Heart left ventricle (tissue), 16 donors: ENCODE measurements around the gene STARD7. TPM values are rescaled to one million over a fixed set of nuclear protein-coding genes. Genes with fewer than 3 reads are reported as not detected.
A peak's percentile ranks its signal among the peaks of the same experiment; 100 is the strongest.

Source experiments
- ATAC-seq, 4 donors: fragments of 200-7000 bp; cut with Tn5 transposase; one replicate each; pipeline ENCODE4 v1.9.1; 2020 to 2022; ENCODE audit warnings: moderate library complexity in 4 of 4, mild to moderate bottlenecking in 3 of 4, moderate number of reproducible peaks in 1 of 4
- DNase-seq, 5 donors: peaks; one replicate each; pipeline ENCODE4 v3.0.0-alpha.2; 2020
- H3K27ac ChIP-seq, 12 donors: fragments of 200-600 bp; sonication (generic) in 4 of 12; one replicate each; pipeline versions ENCODE4 v1.5.0 to v1.8.0; 2016 to 2022; ENCODE audit warnings: mild to moderate bottlenecking in 2 of 12
- H3K27me3 ChIP-seq, 9 donors: fragments of 200-600 bp; sonication (generic) in 2 of 9; one replicate each; pipeline versions ENCODE4 v1.5.1 to v1.8.0; 2016 to 2022; ENCODE audit warnings: mild to moderate bottlenecking in 3 of 9
- H3K36me3 ChIP-seq, 9 donors: fragments of 200-600 bp; sonication (generic) in 2 of 9; one replicate each; pipeline versions ENCODE4 v1.5.0 to v1.8.0; 2018 to 2022; ENCODE audit warnings: mild to moderate bottlenecking in 2 of 9
- H3K4me1 ChIP-seq, 12 donors: fragments of 200-600 bp; sonication (generic) in 4 of 12; one replicate each; pipeline versions ENCODE4 v1.5.0 to v1.8.0; 2016 to 2022; ENCODE audit warnings: mild to moderate bottlenecking in 3 of 12
- H3K4me3 ChIP-seq, 12 donors: fragments of 200-600 bp; sonication (generic) in 4 of 12; one replicate each; pipeline versions ENCODE4 v1.5.0 to v1.8.0; 2017 to 2022; ENCODE audit warnings: mild to moderate bottlenecking in 9 of 12, moderate library complexity in 4 of 12
- H3K9me3 ChIP-seq, 12 donors: fragments of 200-600 bp; sonication (generic) in 4 of 12; one replicate each; pipeline versions ENCODE4 v1.5.0 to v1.8.0; 2016 to 2022; ENCODE audit warnings: mild to moderate bottlenecking in 1 of 12
- POLR2A ChIP-seq, 2 donors: fragments of 450-650 bp; IDR thresholded peaks; one replicate each; pipeline ENCODE4 v1.6.1; 2017; ENCODE audit warnings: antibody characterized with exemption in 2 of 2, mild to moderate bottlenecking in 2 of 2, moderate library complexity in 2 of 2
- WGBS, 4 donors: extraction: QIAGEN DNeasy Blood & Tissue Kit in 2 of 4; methylation state at CpG; one replicate each; pipeline versions ENCODE4 v1.1.5 to v1.1.7; 2013 to 2018; 5-methylcytosine and 5-hydroxymethylcytosine counted together
- intact Hi-C, 10 donors: fragments of 100-400 bp; cut with DNase I; formaldehyde crosslinking; loops; one replicate each; pipeline versions ENCODE4 v1.11.1 to v1.14.2; 2022
- polyA plus RNA-seq, 2 donors: library from polyadenylated mRNA; stranded (reverse); fragments of 200-250 nt; gene quantifications; one replicate each; pipeline ENCODE4 v1.2.3, GENCODE V29; 2013
- total RNA-seq, 9 donors: library from RNA; depleted of rRNA in 2 of 9; stranded (reverse); fragments of >200 nt in 2 of 9; fragmentation: NEBNext Ultra II Directional in 3 of 9; extraction: Animal tissue kit (Norgen Biotek cat#: 25700) in 3 of 9; gene quantifications; one replicate each; pipeline versions ENCODE4 v1.1.0 to v1.2.4, GENCODE V29; 2016 to 2023
- TF ChIP-seq, protein P1 (sequence below), 12 donors: fragments of 200-600 bp; sonication (generic) in 4 of 12; IDR thresholded peaks; one replicate each; pipeline versions ENCODE4 v1.5.0 to v1.8.0; 2018 to 2022; ENCODE audit warnings: antibody characterized with exemption in 12 of 12, mild to moderate bottlenecking in 5 of 12
- donor health status: ischemic (EF 13 %, LVEDD 7.1; RV severe dilation, severe dysfunction).
- donor health status: healthy with polysubstance abuse.
- donor health status: DM: no; HTN: yes; CAD: no.
- donor health status: DM: no; HTN: no; CAD: no.
- donor health status: ischemic (EF 25% LVEDD 6.9; RV normal size, moderate dysfunction).
- donor health status: ischemic (EF 25% LVEDD 5.7; RV mildly dilated, moderate dysfunction).
- donor health status: healthy.
- donor health status: DM: yes; HTN: yes; CAD: no.
- donor health status: ischemic (EF 35%, LVEDD 5.7; RV mildly dilated, moderate dysfunction).
- donor health status: nonischemic (EF 11% LVEDD 7.7; RV severe dilation, severe dysfunction).
- donor health status: DM: yes; HTN: yes; CAD: no.
- donor health status: PGD.
- donor health status: ischemic (EF 29% LVEDD 5.4; RV normal size, mild dysfunction).
- donor health status: nonischemic (EF 23%, LVEDD 6.1; RV moderate dilation, normal function).

Gene STARD7
- total and polyA plus RNA-seq, 11 donors = 58.3 to 526 (median 188) TPM

- DNase-seq = peak in 1 of 5 donors; percentile 40
- no peaks in the 10 kb centered on the region for H3K36me3 ChIP-seq
- peaks cover 0 to 37% (median 0%) of the 10 kb centered on the region in 12 donors for H3K4me1 ChIP-seq
- ATAC-seq = no peak
- 81 to 89% (median 86%) methylated on average over 17 of the region's 17 CpGs for WGBS, 4 donors
- H3K4me3 ChIP-seq = no peak overlapping the region
- peaks cover 0 to 9% (median 0%) of the 10 kb centered on the region in 12 donors for H3K9me3 ChIP-seq
- H3K27me3 ChIP-seq = no peaks in the 10 kb centered on the region
- intact Hi-C loops = no loop called here
- no peak overlapping the region for H3K27ac ChIP-seq
- TF ChIP-seq, protein P1, sequence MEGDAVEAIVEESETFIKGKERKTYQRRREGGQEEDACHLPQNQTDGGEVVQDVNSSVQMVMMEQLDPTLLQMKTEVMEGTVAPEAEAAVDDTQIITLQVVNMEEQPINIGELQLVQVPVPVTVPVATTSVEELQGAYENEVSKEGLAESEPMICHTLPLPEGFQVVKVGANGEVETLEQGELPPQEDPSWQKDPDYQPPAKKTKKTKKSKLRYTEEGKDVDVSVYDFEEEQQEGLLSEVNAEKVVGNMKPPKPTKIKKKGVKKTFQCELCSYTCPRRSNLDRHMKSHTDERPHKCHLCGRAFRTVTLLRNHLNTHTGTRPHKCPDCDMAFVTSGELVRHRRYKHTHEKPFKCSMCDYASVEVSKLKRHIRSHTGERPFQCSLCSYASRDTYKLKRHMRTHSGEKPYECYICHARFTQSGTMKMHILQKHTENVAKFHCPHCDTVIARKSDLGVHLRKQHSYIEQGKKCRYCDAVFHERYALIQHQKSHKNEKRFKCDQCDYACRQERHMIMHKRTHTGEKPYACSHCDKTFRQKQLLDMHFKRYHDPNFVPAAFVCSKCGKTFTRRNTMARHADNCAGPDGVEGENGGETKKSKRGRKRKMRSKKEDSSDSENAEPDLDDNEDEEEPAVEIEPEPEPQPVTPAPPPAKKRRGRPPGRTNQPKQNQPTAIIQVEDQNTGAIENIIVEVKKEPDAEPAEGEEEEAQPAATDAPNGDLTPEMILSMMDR (IDR thresholded peaks at IDR 0.05) = no peak
- TF ChIP-seq POLR2A (IDR thresholded peaks at IDR 0.05) = no peak
Observed at GRCh38 chr2:96159084-96159830, 49.4 kb downstream of the STARD7 start.

- 86 to 97% (median 88%) methylated on average over 12 to 14 of the region's 14 CpGs for WGBS, 4 donors
- Histone ChIP-seq H3K27me3 (no peaks in the 10 kb centered on the region), H3K4me3 (no peak overlapping the region), H3K27ac (no peak overlapping the region), H3K4me1 (peaks cover 0 to 30% (median 0%) of the 10 kb centered on the region in 12 donors), H3K36me3 (no peaks in the 10 kb centered on the region), H3K9me3 (peaks cover 0 to 9% (median 0%) of the 10 kb centered on the region in 12 donors)
- ATAC-seq (no peak), DNase-seq (peak in 1 of 5 donors; percentile 48)
- intact Hi-C loops = no loop called here
- no peak for TF ChIP-seq POLR2A (IDR thresholded peaks at IDR 0.05)
- TF ChIP-seq, protein P1 (IDR thresholded peaks at IDR 0.05) = no peak
Observed at GRCh38 chr2:96158554-96158940, 50.1 kb downstream of the STARD7 start.

DNA sequence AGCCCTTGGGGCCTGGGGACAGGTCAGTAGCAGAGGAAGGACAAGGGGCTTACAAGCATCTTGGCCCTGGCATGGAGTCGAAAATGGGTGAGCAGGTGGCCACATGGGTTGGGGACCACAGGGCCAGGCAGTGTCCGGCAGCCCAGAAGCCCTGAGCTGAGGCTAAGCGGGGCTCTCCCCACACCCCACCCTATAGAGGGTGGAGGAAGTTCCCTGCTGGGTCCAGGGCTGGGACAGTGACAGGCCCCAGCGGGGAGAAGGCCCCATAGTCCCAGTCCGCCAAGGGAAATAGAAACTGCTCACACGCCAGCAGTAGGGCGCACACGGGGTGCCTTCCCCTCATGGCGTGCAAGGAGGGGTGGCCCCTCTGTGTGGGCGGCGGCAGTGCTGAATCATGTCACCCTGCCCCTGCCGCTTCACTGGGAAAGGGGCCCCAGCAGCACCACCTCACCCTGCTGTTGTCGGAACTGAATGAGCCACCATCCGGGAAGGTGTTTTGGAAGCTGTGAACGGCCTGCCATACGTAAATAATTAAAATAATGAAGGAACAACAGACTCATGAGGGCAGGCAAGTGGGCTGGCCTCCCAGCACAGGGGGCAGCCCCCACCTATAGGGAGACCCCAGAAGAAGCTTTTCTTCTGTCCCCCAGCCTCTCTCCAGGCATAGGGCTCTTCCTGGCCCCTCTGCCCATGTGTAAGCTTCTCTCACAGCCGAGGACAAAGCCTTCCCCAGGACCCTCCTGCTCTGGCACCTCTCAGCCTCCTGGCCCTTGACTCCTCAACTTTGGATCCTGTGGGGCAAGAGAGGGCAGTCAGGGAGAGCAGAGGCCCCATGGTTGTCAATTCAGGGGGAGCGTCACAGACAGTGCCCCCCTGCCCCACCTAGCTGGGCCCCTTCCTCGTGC, 50.7 kb downstream of the STARD7 start:
- DNase-seq = peak in 1 of 5 donors; percentile 67
- no peak for TF ChIP-seq POLR2A (IDR thresholded peaks at IDR 0.05)
- TF ChIP-seq, protein P1 (IDR thresholded peaks at IDR 0.05) = no peak

More for the DNA sequence above, 50.7 kb downstream of the STARD7 start:
- ATAC-seq = peak in 2 of 4 donors; percentile 4 to 41
- H3K27ac ChIP-seq = peak overlapping the region in 1 of 12 donors; percentile 33
- H3K36me3 ChIP-seq = no peaks in the 10 kb centered on the region
- WGBS, 4 donors = 70 to 81% (median 78%) methylated on average over 14 to 19 of the region's 19 CpGs
- peaks cover 0 to 23% (median 0%) of the 10 kb centered on the region in 12 donors for H3K4me1 ChIP-seq
- H3K9me3 ChIP-seq = peaks cover 0 to 9% (median 0%) of the 10 kb centered on the region in 12 donors
- H3K4me3 ChIP-seq = no peak overlapping the region
- intact Hi-C loops = no loop called here
- H3K27me3 ChIP-seq = no peaks in the 10 kb centered on the region
